8988T (cell line): ENCODE data around the gene CCL3.
"Not testable (repeated sequence)": the region's sequence is repeated elsewhere in the genome, so short reads cannot be mapped to it uniquely, and the experiment has no call there.

ENCODE experiments used
- DNase-seq: peaks from one replicate; pipeline ENCODE4 v3.0.0; 2011

Gene CCL3

DNA sequence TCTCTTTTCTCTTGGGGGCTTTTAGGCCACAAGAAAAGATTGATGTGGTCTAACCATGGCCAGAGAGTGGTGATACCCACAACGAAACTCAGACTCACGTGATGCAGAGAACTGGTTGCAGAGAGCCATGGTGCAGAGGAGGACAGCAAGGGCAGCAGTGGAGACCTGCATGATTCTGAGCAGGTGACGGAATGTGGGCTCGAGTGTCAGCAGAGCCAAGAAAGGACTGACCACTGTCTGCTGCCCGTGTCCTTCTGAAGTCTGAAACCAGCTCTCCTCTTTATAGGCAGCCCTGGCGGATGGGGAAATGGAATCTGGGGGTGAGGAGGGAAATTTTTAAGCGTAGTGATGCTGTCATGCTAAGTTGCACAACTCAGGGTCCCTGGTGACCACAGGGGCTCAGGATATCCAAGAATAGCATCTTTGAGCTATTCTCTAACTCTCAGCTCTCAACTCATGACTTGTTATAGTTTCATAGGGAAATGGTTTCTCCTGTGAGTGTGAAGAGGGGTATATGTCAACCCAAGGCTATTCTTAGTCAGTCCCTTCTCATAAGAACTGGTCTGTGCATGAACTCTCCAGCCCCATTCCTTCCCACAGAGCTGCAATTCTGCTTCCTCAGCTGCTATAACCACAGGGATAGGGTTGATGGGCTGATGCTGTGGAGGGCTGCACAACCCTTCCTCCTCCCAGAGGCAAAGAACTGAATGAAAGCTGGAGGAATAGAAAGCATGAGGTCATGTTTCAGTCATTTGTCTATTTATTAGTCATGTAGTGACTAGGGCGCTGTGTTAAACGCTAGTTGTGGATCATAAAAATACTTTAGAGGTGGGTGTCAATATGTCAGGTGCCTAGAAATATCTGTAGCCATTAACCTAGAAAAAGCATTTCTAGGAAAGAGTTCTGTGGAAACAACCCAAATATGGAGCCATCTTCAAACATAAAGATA is at the start of gene CCL3:
Gene CCL3 (minus strand): TSS at position 256 of the 949 bp plus-strand sequence. CDS start 85 bp downstream, at position 171.
- no peak for DNase-seq

DNA sequence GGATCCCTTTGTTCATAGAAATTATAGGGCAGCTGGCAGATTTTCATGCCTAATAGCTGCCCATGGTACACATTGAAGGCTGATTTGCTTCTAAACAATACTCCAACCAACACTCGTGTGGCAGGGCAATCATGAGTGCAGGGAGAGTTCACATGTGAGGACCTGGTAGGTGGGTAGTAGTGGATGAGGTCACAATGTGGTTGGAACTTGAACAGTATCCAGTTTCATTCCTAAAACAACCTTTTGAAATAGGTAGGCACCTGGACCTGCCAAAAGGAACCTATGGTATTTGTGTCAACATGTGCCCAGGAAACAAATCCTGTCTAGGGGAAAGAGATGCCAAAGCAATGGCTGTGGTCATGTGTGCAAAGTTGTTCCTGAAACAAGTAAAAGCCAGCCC is 46.5 kb upstream of the CCL3 start:
- DNase-seq: no peak

DNA sequence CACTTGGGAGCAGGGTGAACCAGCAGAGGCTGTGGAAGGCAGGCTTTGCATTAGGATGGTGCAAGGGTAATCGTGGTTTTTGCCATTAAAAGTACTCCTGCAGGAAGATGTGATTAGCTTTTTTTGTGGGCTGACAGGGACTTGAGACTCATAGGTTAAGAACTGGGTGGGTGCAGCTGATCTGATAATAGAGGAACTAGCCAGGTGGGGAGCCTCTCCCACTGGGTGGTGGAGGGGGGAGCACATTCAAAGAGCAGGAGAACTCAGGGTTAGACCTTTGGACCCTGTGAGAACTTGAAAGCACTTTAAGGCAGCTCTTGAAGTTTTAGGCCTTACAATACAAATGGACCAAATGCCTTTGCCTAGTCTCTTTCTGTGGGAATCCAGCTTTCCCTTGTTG is 46.1 kb upstream of the CCL3 start:
- no peak for DNase-seq

DNA sequence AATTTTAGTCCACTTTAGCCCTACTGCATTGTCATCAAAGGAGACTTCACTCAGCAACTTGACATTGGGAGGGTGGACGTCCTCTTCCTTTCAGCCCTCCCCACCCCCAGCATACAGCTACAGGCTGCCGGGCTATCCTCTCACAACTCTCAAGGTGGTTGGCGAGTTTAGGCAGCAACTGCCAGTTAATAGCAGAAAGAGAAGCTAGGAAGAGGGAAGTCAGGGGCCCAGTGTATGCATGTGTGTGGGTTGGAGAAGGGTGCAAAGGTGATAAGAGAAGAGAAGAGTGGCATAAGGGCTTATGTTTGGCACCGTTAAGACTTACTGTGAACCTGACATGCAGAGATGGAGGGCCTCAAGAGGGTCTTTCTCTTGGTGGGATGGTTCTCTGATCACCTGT is 45.5 kb upstream of the CCL3 start:
- DNase-seq: no peak

DNA sequence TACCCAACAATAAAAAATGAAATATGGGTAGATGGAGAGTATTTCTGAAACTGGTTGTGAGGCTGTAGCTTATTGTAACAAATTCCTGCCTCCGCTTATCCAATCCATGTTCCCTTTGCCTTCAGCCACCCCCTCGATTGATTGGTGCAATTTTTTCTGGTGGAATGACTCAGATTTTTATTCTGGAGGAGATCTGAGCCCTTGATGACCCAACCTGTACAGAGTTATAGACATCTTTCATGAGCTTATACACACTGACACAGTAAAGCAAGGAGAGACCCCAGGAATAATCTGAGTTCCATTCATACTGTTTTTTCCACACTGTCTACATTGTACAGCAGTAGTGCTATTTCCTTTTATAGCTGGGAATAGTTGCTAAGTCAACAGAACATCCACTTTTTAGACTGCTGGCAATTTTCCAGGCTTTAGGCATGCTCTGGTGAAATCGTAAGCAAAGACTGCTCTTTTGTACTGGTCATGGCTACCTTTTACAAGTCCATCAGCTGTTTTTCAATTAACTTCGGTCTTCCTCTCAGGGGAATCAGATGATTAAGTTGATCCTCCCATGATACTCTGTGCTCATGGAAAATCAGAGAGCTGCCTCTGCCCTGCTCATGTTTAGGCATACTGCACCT is 43.8 kb upstream of the CCL3 start:
- no peak for DNase-seq

DNA sequence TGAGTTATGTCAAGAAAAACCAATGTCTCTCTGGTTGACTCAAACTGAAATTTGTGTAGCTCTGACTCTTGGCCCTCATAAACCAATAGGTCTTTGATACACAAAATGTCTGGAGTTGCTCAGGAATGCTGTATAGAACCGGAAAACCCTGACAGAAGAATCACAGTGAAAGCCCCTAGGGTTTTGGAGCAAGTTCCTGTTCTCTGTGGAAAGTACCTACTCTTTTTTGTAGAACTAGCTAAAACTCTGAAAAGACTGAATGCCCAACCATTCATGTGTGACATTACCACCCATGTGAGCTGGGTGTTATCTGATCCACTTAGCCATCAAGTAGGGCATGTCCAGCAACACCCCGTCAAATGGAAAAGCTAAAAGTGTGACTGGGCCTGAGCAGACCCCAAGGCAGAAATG is 42.5 kb upstream of the CCL3 start:
- DNase-seq: no peak

DNA sequence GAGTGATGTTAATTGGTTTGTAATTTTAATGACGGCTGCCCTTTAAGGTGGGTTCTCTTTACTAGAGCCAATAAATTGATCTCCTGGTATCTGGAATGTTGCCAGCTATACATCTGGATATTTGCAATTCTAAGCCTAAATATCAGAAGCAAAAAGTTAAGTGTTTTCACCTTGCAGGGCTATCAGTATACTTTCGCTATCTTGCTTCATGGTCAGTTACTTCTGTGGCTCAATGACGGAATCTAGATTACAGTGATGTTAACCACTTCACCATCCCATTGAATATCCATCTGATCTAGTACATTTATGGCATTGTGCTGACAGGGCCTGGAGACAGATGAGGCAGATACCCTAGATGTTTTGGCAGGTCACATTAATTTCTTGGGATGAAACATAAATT is 42.0 kb upstream of the CCL3 start:
- no peak for DNase-seq

DNA sequence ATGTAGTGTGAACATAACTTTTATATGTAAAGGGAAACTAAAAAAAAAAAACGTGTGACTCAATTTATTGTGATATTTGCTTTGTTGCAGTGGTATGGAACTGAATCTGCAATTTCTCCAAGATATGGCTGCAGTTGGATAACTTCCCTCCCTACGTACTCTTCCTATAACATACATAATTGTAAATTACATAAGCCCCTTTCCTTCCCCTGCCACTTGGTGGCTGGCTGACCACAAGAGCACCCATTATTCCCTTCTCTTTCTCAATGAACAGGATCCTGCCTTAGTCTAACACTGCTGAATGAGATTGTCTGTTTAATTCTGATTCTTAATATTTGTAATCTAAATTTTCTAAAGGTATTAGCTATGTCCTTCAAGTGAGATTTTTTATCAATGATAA is 41.5 kb upstream of the CCL3 start:
- DNase-seq: no peak

DNA sequence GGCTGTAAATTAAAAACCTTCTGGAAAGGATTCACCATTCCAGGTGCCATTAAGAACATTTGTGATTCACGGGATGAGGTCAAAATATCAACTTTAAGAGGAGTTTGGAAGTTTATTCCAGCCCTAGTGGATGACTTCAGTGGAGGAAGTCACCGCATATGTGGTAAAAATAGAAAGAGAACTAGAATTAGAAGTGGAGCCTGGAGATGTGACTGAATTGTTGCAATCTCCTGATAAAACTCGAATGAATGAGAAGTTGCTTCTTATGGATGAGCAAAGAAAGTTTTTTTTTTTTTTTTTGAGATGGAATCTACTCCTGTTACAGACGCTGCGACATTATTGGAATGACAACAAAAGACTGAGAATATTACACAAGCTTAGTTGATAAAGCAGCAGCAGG is 40.4 kb upstream of the CCL3 start:
- no peak for DNase-seq

DNA sequence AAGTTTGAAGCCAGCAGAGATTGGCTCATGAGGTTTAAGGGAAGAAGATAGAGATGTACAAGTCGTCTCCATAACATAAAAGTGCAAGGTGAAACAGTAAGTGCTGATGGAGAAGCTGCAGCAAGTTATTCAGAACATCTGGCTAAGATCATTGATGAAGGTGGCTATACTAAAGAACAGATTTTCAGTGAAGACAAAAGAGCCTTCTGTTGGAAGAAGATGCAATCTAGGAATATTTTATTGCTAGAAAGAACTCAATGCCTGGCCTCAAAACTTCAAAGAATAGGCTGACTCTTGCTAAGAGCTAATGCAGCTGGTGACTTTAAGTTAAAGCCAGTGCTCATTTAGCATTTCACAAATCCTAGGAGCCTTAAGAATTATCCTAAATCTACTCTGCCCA is 39.7 kb upstream of the CCL3 start:
- no peak for DNase-seq

DNA sequence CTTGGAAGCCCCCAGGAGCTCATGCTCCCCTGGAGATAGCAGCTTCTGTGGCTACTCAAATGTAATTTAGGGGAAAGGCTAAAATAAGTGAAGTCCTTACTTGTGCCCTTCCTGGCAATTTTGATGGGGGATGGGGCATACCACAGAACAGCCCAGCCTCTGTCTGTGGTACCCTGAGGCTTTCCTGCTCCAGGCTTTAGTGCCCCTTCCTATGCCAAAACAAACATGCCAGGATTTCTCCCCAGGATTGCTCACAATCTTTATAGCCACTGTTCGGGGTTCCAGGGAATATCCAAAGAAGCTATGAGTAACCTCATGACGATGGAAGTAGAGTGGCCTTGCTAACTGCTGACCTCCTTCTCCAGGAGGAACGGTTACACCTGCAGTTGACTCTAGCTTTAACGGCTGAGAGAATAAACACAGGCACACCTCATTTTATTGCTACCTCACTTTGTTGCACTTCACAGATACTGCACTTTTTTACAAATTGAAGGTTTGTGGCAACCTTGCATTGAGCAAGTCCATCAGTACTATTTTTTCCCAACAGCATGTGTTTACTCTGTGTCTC is 38.6 kb upstream of the CCL3 start:
- no peak for DNase-seq

DNA sequence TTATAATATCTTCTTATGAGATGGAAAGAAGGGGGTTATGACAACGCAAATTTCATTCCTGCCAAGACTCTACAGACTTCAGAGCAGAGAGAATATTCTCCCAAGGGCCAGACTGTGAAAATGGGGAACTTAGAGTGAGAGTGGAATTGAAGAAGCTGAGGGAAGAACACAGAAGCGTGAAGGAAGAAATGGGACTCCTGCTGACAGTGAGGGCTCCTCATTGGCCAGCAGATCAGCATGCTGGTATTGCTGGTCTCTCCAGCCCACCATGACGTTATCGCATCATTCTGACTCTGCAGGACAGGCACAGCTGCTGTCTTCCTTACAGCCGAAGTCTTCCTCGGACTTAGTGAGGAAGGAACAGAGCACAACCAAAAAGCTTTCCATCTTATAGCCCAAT is 38.0 kb upstream of the CCL3 start:
- no peak for DNase-seq

DNA sequence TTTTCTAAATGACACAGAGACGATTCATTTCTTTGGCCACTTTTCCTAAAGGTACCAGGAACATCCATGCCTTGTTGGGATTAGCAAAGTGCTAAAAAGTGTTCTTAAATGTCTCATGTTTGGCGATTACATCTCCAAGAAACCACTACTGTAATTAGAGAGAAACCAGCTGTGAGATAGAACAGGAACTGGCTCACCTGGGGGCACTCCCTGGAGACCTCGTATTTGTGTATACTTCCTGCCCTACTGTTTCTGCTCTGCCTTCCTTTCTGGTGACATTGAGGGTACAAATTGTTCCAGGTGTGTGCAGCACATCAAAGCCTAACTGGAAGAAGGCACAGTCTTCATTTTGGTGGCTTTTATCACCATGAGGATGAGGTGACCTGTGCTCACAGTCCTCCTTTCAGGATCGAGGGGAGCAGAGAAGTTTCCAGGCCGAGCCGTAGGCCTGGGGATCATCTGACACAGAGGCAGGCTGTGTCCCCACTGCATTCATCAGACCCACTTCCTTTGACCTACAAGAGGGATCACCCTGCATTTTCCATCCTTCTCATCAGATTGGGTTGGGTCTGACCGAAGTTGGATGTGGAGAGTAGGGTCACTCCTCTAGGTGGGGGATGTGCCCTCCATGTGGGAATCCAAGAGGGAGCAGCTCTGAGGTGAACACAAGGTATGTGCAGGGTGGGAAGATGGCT is 37.4 kb upstream of the CCL3 start:
- DNase-seq: no peak

DNA sequence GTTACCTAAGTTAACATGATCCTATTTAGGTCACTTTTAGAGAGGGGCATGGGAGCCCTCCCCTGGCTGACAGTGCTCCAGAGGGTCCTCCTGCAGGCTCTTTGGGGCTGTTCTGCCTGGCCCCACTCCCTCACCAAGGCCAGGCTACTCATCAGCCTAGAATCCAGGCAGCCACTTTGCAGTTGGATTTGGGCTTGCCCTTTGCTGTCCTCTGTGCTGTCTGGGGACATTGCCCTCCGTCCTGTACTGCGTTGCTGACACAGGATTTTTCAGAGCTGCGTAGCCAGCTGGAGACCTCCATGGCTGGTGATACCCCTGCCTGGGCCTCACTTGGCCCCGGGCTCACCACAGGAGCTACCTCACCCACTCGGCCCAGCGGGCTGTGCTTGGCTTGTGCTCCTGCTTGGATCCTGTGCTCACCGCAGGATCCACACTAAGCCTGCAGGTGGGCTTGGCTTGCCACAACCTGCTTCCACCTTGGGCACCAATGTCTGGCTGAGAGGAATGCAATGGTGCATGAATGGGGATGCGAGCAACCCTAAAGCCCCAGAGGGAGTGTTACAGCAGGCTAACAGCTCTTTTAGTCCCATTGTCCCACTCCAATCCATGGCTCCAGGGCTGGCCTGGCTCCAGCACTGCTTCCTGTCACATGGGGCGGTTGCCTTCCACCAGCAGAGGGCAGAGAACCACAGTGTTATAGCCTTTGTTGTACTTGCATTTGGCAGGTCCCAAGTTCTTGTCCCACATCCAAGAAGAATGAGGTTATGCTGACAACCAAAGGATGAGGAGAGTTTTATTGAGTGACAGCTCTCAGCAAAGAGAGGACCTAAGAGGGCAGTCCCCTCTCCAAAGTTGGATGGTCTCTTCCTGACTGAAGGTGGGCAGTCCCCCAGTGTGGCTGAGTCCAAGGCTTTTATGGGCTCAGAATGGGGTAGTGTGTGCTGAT is 35.2 kb upstream of the CCL3 start:
- no peak for DNase-seq

DNA sequence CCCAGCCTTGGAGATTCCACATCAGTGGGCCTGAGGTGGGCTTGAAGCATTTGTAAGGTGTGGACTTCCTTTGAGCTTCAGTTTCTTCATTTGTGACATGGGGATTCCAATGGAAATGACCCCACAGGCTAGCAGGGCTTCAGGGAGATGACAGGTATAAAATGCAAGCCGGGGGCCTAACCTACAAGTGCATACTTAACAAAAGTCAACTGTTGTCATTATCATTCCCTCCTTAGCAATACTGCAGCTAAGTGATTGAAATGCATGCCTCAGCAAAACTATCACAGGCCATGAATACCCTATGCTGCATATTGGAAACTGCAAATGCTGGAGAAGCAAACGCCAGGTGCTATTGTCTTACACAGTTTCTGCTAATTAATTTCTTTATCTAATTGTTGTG is 33.5 kb upstream of the CCL3 start:
- DNase-seq: no peak

DNA sequence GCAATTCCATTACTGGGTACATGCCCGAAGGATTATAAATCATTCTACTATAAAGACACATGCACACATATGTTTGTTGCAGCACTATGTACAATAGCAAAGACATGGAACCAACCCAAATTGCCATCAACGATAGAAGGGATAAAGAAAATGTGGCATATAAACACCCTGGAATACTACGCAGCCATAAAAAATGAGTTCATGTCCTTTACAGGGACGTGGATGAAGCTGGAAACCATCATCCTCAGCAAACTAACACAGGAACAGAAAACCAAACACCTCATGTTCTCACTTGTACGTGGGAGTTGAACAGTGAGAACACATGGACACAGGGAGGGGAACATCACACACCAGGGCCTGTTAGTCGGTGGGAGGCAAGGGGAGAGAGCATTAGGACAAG is 31.2 kb upstream of the CCL3 start:
- DNase-seq: not testable (repeated sequence)

DNA sequence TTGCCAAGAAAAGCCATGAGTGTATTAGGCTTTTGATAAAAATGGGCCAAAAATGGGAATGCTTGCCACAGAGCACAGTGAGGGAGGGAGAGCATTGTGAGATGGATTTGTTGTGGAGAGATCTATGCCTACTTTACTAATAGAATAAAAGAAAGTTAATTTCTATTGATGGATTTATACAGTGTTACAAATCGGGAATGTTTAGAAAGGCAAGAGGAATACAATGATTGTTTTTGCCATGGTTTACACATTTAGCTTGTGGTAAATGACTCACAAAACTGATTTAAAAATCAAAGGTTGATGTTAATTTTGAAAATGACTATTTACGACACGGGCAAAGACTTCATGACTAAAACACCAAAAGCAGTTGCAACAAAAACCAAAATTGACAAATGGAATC is 30.3 kb upstream of the CCL3 start:
- DNase-seq: no peak

DNA sequence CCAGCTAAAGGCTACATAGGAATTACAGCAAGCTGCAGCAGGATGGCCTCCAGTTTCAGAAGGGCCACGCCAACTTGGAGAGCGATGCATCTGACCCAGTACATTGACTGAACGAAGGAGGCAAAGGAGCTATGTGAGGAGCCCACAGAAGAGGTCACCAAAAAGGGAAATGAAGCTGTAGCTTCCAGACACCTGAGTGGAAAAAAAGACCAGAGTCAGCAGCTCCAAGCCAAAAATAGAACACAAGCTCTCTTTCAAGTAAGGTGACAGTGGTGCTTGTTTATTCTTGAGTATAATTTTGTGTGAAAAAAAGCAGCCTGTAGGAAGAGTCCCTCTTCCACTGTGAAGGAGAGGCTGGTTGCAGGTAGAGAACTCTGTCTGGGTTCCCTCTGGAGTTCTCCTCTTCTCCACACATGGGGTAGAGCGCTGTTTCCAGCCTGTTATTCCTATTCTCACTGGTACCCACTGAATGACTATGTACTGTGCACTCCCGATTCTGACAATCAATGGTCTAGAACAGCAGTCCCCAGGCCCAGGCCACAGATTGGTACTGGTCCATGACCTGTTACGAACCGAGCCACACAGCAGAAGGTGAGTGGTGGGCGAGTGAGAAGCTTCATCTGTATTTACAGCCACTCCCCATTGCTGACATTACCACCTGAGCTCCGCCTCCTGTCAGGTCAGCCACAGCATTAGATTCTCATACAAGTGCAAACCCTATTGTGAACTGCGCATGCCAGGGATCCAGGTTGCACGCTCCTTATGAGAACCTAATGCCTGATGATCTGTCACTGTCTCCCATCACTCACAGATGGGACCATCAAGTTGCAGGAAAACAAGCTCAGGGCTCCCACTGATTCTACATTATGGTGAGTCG is 28.8 kb upstream of the CCL3 start:
- no peak for DNase-seq

DNA sequence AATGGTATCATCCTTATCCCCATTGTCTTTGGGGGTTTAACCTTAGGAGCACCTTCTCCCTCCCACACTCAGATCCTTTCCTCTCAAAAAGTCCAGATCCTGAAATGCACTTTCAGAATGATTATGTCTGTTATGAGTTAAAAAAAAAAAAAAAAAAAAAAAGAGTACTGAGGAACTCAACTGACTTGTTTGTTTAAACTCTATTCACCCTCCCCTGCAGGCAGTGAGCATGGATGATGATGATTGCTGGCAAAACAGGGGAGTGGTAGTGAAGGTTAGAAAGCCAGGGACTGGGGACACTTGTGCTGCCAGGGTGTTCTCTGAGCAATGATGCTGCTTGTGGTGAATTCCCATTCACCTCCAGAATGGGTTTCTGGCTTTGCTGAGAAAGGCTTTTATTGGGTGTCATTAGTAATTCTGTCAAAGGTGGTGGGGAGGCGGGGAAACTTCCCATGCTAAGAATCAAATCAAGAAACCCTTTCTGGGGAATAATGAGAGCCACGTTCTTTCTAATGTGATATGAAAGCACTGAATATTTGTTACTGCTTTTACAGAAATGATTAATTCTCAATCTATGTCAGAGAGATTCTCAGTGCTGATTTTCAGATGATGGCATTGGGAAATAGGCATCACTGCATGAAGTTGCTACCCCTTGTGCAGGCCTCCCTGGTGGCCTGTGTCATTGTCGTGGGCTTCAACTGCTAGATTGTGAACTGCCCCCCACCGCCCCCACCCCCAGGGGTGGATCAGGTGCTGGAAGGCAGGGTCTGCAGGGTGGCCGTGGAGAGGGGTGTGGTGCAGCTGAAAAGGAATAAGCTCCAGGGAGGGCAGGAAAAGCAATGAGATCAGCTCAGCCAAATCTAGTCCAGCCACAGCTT is 27.8 kb upstream of the CCL3 start:
- no peak for DNase-seq

DNA sequence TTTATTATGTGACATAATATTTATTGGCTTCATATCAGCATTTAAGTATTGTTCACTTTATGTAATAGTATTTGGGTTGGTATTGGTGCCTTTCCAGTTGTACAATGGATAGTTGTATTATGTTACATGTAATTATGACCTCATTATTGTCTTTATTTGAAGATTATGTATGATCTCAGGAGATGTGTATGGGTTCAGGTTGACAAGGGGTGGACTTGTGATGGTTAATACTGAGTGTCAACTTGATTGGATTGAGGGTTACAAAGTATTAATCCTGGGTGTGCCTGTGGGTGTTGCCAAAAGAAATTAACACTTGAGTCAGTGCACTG is 25.7 kb upstream of the CCL3 start:
- DNase-seq: not testable (repeated sequence)
